Measurements from ENCODE around the gene DMRT3.

DNA sequence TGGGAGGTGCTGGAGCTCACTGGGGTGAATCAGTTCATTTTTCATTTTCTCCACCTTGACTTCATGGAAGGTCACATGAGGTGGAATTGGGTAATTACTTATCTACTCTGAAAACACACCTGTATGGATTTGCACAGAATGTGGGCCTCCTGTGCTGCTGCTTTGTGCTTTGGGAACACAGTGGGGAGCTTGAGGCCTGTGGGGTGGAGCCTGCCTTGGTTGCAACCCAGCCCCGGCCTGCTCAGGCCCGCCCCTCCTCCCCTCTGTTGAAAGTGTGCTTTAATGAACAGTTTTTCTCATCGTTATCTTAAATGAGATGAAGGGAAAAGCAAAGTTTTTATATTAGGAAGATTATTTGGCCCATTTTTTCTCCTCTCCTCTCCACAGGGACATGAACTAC, 28.5 kb upstream of the DMRT3 start:
- TF ChIP-seq GATA3 (IDR thresholded peaks at IDR 0.05; ENCODE audit: low read depth, low read length), result no peak
- no peak for TF ChIP-seq GATA2 (IDR thresholded peaks at IDR 0.05; ENCODE audit: low read depth, low read length)
